Activated CD4-positive, alpha-beta T cell treated with anti-CD3 and anti-CD28 coated beads for 4 hours (primary cell): ENCODE results near the gene S100A10.

Source experiments
- DNase-seq, 2 donors: peaks; one replicate each; pipeline ENCODE4 v3.0.0-alpha.2; 2020

Gene S100A10

DNA sequence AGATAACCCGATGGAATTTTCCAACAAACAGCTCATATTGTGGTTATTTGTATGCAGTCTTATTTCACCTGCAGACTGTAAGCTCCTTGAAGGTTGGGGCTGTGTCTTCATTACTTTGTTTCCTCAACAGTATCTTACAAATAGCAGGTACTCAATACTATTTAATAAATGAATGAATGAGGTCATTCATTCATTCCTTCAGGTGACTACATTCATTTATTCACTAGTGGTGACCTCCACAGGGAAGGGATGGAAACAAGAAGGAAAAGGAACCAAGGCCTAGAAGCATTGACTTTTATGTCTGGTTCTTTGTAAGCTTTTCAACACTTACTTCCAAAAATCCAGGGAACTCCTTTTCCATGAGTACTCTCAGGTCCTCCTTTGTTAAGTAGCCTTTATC lies 7.9 kb downstream of the S100A10 start:
- no peak for DNase-seq

DNA sequence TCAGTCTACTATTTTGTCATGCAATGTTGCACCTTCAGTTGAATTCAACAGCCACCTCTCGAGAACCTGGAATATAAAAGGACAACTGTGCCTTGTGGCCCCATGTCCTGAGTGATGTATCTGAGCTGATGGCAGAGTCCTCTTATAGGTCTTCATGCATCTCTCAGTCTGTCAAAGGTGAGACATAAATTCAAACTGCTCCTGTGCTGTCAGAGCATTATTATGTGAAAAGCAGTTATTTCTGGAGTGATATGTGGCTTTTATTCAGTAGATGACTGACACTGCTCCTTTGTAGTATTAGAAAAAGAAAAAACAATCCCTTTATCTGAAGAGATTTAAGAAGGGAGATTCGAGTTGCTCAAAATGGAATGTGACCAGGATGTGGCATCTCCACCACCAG lies 8.4 kb downstream of the S100A10 start:
- no peak for DNase-seq

DNA sequence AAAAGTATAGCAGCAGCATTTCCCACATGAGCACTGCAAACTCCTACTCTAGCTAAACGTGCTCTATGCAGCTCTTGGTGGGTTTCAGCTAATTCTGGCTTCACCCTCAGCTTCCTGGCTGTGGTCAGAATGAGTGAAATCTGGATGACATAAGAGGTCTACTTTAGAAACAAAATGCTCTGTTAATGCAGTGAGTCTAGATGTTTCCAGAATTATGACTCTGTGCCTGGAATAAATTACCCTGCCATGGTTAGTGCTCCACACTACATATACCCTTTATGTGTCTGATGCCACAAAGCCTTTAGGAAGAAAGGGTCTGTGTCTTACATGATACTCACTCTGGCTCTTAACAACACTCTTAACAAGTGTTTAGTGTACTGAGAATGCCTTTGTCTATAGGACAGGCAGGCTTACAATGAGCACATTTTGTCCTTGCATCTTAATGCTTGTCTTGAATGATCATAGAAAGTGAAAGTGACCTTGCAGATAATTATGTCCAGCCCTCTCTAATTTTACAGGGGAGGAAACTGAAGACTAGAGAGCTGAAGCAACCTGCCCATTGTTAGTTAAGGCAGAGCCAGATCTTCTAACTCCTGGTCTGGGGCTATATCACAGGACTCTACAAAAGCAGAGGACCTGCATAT lies 9.2 kb downstream of the S100A10 start:
- DNase-seq = no peak

DNA sequence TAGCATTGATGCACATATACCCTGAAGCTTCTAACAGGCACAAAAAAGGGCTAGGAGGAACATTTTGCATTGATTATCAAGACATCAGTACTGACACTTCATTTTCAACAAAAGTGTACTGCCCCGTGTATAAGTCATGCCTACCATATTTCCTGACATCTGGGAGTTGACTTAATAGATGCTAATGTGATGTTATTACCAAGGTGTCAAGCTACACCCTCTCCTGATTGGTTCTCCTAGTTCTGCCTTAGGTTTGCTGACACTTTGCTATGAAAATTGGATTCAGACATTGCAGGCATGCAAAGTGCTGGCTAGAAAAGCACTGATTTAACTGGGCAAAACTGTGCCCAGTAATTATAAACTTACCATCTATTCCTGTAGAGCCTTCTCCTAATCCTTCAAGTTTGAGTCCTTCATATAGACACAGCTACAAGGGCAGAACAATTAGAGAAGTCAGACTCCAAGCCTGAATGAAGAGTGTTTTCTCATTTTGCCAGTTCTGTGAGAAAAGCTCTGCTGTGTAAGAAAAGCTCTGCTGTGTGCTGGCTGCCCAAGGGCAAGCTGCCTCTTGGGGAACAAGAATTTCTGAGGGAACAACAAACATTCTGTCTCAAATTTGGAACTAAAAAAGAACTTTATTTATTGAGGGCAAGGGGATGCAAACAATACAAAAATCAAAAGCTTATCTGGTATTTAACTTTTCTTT lies 11.2 kb downstream of the S100A10 start:
- DNase-seq = no peak

DNA sequence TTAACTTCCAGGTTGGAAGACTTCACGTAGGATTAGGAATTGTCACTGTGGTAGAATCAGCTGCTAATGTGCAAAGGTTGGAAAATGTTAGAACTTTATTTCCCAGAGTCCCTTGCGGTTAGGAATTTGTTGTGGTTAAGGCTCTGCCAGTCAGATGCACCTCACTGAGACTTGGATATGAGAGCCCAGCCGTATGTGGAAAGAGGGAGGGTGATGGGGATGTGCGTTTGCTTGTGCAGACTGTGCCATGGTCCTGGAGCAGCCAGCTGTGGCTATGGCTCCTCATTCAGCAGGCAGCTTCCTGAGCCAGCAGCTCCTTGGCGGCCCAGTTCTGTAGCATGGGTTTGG lies 12.5 kb downstream of the S100A10 start:
- DNase-seq = no peak

DNA sequence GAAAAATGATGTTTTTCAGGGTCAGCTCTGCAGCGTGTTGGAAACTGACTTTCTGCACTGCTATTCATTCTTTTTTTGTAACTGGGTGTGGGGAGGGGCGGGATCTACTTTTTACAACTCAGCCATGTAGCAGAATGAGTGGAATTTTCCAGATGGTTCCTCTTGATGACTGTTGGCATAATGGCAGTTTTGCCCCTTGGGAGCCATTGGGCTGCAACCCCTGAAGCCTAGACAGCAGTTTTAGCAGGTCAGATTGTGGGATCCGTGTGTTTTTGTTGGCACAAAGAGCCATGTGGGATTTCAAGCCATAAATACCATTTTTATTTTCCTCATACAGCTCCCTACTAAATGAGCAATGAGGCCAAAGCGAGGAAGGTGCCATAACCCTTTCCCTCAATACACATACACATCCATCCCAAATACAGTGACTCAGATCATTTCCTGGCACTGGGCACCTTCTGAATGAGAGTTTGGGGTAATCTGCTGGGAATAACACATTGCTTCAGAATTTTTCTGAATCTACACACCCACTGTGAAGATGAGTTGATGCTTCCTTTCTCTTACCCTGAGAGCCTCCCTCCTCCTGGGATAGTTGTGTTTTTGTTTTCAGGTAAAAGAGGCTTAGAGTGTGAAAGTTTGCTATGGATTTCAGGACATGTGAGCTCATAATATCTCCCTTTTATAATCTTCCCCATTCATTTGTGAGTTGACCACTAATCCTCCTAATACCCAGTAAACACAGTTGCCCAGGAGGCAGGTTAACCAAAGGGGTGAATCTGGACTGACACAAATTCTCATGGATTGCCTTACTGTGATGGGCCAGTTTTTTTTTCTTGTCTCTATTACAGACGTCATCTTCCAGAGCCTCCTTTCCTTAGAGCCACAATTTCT lies 13.1 kb downstream of the S100A10 start:
- no peak for DNase-seq

DNA sequence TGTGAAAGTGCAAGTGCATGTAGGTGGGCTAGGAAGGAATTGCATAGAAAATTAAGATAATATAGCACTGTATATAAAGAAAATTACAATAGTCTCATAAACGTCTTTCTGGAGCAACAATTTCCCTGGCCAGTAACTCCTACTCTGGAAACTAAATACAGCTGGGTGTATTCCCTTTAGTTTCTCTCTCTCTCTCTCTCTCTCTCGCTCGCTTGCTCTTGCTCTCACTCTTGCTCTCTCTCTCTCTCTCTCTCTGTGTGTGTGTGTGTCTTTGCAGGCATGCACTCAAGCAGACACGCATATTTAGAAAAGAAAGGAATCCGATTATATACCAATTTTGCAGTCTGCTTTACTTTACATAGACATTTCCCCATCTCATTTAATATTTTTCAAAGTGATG lies 14.7 kb downstream of the S100A10 start:
- DNase-seq = no peak

DNA sequence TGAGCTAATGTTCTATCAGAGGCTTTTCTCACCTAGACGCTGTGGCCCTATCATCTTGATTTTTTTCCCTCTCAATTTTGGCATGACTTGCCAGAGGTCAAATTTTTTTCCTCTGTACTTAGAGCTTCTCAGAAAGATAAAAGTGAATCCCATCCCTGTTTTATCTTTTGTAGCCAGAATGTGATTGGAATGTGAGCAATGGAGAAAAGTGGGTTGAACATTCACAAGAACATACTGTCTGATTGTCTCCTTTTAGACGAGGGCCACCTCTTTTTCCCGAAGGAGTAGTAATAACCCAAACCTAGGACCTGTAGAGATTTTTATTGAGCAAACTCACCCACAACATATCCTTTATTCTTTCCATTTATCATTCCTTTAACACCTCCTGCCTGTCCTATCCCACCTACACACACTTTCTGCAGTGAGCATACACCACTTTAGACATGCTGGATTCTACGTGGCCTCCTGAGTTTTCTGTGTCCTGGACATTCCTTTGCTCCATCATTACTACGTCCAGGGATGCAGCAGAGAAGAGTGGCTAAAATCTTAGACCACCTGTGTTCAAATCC lies 15.9 kb downstream of the S100A10 start:
- no peak for DNase-seq

DNA sequence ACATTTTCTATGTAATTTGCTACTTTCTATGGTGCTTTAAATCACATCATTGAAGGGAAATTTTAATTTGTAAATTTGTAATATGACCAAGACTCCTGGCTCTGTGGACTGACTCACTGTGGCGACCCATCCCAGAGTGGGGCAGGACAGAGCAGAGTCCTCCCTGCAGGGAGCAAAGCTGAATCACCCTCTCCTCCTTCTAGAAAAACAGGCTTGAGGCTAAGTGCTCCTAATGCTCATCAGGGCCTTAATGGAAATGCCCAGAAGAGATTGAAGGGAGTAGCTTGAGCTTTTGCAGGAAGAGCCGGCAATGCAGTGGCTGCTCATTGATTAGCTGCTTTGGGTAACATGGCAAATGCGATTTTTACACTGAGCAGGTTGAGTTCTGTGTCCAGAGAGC lies 16.8 kb downstream of the S100A10 start:
- DNase-seq = no peak

DNA sequence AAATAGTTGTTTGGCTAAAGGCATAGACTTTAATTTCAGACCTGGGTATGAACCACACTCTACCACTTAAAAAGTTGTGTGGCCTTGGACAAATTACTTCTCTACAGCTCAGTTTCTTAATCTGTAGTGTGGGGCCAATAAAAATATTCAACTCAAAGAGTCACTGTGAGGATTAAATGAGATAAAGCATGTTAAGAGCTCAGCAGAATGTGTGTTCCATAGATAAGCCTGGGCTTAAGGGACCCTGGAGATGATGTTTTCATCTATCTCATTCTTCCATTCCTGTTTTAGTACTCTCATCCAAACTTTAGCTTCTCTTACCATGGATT lies 17.7 kb downstream of the S100A10 start:
- no peak for DNase-seq

DNA sequence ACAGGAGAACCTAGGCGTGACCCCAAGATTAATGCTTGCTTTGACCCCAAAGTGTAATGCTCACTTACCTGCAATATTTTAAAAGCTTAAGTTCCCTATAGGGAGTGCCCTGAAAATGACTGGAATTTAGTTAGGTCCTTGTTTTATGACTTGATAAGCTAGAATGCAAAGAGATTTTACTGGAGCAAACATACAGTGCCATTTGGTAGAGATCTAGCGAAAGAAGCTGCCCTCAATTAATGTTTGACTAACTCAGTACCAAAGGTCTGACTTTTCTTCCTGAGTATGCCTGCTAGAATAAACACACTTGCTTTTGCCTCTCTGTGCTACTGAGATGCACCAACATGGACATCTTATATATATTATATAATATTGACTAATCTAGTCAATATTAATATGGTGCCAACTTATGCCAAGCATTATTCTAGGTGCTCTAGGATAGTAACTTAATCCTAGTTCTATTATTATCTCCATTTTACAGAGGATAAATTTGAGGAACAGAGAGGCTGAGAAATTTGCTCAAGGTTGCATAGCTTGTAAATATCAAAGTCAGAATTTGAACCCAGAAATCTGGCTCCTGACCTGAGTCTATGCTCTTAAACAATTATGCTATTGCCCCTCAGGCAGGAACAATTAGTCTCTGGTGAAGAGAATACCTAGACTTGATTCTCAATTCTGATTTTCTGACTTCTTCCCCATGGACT lies 18.2 kb downstream of the S100A10 start:
- no peak for DNase-seq

DNA sequence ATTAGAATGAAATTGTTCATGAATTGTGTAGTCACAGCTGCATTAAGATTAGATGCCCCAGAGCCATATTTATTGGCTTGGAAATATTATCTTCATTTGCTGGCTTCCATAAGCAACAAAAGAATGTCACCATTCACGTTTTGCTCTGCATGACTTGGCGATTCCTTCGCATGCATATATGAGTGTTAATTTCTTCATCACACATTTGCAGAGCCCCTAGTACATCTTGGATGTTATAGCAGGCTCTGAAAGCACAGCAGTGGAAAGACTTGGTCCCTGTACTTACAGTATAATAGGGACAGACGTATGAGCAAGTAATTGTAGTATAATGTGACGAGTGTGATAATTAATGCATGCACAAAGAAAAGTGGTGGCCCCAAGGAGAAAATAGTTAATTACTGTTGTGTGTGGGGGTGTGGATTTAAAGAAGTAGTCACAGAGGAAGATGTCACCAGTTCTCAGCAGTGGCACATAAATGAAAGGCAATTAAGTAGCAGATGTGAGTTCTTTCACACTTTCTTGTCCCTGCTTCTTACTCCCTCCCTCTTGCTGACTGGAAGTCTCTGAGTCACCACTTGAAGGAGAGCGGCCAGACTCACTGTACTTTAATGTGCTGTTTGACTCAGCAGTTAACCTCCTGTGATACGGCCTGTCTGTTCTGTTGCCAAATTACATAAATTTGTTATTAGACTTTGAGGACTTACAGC lies 21.0 kb downstream of the S100A10 start:
- peak; percentile 23 to 34 for DNase-seq

DNA sequence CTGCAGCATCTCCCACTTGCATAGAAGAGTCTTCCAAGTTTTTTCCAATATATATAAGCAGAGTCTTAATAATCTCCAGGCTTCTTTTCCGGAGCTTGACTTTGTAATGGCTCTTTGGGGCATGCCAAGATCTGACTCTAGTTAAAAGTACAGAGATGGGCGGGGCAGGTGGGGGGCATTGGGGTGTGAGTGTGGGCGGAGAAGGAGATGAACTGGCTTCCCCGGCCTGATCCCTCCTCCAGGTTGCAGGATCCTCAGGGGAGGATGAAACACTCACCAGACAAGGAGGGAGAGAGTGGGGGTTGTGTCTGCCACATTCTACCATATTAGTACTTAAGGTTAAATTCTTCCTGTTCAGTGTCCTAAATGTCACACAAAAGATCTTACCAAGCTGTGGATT lies 23.0 kb downstream of the S100A10 start:
- no peak for DNase-seq

DNA sequence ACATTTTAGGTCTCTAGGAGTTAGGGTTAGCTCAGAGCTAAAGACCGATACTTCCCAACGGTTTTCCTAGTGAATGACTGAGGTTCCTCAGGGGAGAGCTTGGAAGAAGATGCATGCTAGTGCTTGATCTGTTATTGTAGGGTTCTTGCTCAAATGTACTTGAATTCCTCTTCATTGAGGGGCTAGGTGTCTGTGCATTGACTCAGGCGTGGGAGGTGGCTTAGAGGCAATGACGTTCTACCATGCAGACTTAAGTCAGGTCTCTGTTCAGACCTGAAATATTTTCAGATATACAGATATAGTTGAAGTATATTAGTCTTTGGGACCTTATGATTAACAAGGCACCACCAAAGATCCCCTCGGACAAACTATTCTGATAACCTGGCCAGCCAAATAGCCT lies 23.5 kb downstream of the S100A10 start:
- DNase-seq = no peak

DNA sequence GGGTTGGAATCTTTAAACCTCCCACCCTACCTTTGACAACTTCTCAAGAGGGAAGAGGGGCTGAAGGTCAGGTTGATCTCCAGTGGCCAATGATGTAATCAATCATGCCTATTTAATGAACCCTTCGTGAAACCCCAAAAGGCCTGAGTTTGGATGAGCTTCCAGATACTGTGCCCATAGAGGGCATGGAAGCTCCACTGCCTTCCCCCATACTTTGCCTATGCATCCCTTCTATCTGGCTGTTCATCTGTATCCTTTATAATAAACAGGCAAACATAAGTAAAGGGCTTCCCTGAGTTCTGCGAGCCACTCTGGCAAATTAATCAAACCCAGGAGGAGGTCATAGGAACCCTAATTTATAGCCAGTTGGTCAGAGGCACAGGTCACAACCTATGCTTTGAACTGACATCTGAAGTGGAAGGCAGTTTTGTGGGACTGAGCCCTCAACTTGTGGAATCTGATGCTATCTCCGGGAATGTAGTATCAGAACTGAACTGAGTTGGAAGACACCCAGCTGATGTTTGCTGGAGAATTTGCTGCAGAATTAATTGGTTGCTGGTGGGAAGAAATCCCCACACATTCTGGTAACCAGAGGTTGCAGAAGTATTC lies 24.8 kb downstream of the S100A10 start:
- DNase-seq = no peak

DNA sequence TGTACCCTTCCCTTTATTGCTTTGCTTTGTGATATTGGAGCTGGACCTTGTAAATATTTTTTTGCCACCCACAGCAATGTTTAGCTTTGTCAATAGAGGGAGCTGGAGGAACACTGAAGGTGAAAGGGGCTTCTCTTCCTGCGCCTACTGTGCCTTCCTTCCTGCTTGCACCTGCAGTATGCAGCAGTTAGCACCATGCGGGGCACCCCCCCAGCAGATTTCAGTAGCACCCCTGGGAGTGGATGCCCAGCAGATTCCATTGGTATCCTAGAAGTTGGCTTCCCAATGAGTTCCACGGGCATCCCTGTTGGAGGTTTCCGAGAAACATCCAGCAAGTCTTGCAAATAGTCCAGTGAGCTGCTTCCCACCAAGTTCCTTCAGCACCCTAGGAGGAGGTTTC lies 25.6 kb downstream of the S100A10 start:
- DNase-seq = peak; percentile 45 to 57

DNA sequence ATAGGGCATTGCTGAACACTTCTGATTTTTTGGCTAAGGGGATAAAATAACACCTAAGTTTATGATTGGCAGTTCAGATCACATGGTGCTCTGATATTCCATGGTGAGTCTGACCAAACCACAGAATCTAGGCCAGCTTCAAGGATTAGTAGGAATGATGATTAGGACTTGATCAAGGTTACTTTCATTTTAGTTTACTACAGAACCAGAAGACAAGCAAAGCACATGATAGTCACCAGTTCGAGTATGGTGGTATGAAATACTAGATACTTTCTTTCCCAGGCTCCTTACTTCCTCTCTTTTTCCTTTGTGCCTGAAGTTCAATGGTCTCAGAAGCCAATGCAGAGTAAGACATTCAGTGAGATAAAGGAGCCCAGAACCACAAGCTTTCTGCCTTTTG lies 26.6 kb downstream of the S100A10 start:
- DNase-seq = no peak

DNA sequence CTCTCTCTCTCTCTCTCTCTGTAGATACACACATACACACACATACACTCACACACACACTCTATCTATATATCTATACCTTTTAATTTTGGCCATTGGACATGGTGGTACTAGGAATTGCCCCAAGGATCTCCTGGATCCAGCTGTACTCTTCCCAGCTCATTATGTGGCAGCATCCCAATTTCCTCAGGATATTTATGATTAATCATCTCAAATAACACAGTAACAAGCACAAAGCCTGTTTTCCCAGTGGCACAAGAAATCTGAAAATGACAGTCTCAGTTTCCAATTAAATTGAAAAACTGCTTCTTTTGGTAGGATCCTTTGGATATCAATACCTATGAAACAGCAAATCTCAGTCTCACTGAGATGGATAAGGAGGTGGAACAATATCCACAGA lies 27.6 kb downstream of the S100A10 start:
- DNase-seq = no peak

DNA sequence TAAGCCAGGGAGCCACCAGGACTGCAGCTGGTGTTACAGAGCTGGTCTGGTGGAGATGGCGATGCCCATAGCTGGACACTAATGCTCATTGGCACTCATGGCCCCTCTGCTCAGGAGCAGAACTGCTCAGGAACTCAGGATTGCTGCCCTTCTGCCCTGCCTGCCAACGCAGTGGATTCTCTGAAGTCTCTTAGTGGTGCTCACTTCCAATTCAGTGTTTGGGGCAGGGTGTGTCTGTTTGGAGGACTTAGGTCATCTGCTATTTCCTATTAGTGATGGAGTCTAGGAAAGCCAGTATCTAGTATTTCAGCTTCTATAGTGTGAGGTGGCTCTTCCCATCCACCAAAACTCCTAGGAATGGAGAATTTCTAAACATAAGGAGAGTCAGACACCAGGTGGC lies 29.1 kb downstream of the S100A10 start:
- DNase-seq = no peak

DNA sequence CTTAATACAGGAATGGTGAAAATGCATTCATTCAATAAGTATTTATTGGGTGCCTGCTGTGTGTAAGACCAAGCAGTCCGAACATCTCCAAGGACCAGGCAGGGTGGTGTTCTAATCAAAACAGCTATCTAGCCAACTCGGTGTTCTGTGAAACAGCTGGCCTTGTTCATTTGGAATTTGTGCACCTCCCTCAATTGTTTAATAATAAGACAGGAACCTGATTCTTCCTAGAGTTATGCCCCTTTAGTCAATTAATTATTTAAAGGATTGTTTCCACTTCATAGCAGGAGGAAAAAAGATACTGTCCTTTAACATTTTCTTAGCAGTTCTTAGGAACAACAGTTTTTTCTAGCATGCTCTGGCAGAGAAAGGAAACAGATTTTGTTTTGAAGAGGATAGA lies 30.4 kb downstream of the S100A10 start:
- no peak for DNase-seq

DNA sequence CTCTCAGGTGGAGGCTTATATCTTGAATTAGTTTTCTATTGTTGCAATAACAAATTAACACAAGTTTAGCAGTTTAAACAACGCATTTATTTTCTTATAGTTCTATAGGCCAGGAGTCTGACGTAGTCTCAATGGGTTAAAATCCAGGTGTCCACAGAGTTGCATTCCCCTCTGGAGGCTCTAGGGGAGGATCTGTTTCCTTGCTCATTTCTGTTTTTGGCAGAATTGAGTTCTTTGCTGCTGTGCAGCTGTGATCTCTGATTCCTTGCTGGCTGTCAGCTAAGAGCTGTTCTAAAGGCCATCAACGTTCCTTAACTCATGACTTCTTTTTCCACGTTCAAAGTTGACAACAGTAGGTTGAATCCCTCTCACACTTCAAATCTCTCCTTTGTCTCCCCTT lies 31.8 kb downstream of the S100A10 start:
- DNase-seq = no peak
